Right renal cortex interstitium (tissue), 3 donors: Measurements from ENCODE around the gene TANC1. TPM values are rescaled to one million over a fixed set of nuclear protein-coding genes. Genes with fewer than 3 reads are reported as not detected.
A peak's percentile ranks its signal among the peaks of the same experiment; 100 is the strongest.

Experiments used
- DNase-seq, 3 donors: peaks; one replicate each; pipeline ENCODE4 v3.0.0-alpha.2; 2013; ENCODE audit warnings: low read depth in 3 of 3, low spot score in 2 of 3
- polyA plus RNA-seq, 3 donors: library from polyadenylated mRNA; unstranded; fragments of 120-200 nt; gene quantifications; one replicate each; pipeline ENCODE4 v1.2.1, GENCODE V29; 2013; ENCODE audit not compliant: insufficient read length in 3 of 3

Gene TANC1
- polyA plus RNA-seq, 3 donors = 47.0 to 55.6 (median 52.8) TPM

DNA sequence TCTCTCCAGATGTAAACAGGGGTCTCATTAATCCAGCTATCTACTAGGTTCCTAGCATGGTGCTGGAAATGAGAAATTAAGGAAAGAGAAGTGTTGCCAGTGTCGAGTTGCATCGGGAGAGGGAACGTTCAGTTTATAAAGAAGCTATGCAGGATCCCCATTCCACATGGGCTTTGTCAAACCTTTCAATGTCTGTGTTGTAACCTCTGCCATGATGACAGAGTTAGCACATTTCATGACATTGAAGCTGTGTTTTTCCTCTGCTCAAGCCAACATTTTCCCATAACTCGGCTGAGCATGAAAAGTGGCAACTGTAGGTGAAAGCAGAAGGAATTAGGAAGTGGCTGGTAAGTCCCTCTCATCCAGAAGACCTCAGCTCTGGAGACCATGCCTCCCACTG, 184.6 kb downstream of the TANC1 start:
- no peak for DNase-seq

DNA sequence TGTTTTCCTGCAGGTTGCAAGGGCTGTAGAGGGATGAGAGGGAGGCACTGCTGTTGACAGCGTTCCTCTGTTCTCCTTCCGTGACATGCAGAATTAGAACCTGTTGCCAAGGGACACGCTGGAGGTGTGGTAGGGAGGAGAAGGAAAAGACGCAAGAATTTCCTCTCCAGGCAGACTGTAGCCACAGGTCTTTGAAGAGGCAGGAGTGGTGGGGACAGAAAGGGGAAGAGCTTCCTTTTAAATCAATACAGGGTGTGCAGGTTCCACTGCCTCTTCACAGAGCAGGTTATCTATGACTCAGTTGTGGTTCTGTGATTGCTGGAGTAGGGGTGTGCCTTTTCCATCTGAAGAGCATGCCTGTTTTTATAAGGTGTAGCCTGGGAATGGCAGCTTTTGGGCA, 185.0 kb downstream of the TANC1 start:
- DNase-seq = no peak

DNA sequence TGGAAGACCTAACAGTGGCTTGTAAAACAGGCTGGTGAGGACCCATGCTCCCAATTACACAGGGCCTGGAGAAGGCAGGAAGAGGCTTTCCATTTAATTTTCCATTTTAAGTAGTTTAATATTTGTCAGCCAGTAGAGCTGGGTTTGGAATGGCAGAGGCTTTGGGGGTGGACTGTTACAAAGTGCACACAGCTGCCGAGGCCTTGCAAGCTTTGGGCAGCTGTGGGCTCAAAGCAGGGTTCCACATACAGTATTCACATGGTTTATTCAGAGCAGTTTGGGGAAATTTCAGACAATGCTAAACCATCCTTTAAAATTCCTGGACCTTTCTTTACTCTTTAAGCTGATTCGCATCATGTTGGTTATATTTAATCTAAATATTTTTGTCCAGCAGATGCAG, 185.5 kb downstream of the TANC1 start:
- DNase-seq = no peak

DNA sequence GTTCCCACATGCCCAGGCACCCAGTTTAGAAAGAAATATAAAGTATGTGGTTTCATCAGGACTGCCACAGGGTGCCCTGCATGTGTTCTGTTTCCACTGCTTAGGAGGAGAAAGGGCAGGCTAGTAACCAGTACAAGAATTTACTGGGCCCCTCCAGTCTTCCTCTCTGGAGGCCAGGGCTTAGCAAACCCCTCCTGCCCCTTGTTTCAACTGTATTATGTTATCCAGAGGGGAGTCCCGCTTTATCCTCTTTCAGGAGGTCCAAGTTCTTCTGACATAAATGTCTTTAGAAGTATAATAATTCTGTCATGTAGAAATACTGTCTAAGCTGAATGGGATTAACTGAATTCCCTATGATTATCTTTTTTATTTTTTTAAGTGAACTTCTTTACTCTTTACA, 185.9 kb downstream of the TANC1 start:
- DNase-seq = no peak

DNA sequence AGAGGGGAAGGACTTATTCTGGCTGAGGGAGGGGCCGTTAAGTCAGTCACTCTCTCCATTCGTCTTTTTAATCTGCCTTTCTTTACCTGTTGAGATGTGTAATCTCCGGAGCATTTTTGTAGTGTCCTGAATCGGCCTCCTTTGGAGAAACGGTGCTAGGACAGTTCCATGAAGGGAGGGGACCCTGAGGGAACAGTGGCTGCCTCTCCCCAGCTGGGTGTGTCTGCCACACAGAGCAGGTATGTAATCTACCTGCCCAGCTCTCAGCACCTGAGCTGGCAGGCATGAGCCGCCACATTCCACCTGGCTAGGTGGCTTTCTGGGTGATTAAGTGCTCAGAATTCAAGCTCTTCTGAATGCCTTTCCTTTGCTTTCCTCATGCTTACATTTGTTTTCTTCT, 186.9 kb downstream of the TANC1 start:
- DNase-seq = no peak

DNA sequence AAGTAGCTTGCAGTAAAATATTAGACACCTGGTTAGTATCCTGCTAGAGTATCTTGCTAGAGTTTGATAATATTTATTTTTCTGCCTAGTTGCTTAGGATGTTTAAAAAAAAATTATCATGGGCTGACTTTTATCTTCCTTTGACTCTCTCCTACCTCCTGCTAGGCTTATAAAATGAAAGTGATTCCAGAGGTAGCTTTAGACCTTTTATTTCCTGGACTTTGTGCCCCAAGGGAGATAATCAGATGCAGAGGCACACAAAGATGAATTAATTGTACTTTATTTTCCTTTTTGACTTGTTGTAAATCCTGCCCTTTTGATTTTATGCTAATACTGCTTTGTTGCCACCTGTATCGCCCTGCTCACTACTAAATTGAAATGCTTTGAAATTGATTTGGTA, 187.4 kb downstream of the TANC1 start:
- no peak for DNase-seq

DNA sequence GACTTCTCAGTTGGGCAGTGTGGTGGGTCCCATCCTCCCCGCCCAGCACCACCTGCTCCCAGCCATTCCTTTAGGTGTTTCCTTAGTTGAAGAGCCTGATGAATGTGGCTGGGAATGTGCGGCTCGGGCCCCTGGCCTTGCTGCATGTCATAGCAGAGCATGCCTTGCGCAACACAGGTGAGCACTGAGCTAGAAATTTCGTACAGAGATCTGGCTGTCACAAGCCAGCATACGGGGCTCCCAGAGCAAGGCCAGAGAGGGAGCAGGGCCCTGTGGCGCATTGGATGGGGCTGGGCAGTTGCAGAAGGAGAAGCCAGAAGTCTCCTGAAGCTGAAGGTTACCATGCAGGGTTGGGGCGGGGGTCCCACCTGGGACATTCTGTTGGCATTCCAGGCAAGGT, 188.4 kb downstream of the TANC1 start:
- DNase-seq = no peak

DNA sequence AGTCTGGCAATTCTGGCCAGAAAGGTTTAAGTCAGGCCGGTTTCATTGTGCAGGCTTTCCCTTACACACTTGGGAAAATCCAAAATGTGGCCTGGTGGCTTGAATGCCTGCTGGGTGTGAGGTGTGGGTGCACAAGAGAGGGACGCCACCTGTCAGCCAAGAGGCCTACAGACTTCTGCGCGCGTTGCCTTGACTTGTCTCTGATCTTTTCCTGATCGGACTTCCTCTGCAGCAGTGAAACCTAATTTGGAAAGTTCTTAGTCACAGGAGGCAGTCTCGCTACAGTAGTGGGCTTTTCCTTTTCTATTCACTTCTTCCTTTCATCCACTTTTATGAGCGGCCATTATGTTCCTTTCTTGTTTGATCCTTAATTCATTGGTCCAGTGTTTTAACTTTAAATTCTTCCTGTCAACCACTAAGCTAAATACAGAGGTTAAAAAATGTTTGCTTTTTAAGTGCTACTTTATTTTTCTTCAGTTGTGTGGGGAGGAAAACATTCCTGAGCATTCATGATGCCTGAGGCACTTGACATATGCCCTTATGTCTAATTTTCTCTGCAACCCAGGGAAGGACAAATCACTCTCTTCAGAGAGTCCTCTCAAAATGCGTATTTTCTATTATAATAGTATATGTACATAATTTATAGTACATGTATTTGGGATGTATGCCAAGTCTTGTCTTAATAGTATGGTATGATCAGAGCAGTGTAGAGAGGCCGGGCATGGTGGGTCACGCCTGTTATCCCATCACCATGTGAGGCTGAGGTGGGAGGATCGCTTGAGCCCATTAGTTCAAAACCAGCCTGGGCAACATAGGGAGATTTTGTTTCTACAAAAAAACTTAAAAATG, 189.1 kb downstream of the TANC1 start:
- no peak for DNase-seq

DNA sequence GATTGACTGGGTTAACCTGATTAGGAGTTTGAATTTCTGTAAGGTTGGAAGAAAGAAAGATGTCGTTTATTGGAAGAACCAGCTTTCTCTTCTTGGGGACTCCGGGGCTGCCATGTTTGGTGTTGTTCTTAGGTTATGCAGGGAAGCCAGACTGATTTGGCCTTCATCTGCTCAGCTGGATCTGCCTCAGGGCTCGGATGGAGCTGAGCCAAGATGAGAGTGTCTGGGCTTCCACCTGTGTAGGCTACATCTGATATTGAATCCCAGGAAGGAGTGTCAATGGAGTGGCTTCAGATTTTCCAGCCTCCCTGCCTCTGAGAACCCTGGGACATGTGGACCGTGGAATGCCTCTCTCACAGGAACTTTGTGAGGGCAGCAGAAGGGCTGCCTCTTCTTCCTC, 192.0 kb downstream of the TANC1 start:
- DNase-seq = no peak

DNA sequence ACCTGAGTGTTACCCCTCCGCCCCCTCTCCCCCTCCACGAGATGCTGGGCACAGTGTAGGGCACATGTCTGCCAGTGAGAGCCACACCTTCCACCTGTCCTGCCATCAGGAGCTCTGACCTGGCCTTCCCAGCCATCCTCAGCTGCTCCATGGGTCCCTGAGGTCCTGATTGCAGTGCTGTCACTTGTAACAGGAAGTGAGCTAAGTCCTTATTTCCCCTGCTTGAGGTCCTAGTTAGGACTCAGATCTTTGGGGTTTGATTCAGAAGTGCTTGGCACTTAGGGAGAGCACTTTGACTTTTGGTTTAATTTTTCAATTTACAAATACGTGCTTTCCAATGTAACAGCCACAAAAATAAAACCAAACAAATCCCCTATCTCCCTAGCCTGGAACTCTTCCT, 192.5 kb downstream of the TANC1 start:
- no peak for DNase-seq

DNA sequence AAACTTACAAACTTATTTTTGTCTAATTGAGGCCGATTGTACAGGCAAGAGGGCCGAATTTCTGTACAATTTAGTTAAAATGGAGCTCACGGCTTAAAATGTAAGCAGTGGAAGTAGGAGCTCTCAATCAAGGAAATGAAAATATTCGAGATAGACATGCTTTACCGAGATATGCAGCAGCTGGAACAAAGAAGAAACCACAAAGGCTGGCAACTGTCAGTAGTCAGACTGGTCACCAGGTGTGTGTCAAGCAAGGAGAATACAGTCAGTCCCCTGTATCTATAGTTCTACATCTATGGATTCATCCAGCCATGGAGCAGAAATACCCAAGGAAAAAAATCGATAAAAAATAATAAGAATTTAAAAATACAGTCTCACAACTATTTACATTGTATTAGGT, 195.5 kb downstream of the TANC1 start:
- DNase-seq = no peak

DNA sequence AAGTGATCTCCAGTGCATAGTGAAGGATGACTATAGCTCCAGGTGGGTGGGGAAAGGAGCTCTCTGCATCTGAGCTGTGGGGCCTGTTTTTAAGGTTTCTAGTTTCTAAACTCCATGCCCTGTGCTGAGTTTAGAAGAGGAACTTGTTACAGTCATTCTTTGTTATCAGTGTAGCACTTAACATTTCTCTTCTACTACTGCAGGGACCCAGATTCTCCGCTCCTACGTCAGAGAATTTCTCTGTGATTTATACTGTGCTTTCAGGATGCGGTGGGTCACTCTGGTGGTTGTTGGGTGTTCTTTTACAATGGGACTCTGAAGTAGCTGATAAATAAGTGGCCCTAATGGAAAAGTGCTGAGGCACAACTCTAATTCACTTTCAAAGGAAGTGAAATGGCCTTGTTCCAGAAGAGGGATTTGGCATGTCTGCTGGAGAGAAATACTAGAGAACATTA, 196.0 kb downstream of the TANC1 start:
- no peak for DNase-seq

DNA sequence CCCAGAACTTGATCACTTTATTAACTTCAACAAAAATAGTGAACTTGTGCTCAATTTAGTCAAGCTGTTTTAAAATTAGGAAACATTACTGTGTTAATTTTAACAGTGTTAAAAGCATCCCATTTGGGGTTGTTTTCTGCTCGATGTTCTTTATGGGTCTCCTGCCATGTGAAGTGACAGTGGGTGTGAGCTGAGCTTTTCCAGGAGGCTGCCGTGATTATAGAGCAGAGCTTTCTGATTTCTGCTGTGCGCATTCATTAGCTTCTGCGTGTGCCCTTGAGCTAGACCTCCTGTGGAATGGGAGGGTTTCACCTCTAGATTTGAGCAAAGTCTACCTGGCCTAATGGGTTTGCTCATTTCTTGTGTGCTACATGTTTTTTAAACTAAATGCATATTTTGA, 196.6 kb downstream of the TANC1 start:
- no peak for DNase-seq

DNA sequence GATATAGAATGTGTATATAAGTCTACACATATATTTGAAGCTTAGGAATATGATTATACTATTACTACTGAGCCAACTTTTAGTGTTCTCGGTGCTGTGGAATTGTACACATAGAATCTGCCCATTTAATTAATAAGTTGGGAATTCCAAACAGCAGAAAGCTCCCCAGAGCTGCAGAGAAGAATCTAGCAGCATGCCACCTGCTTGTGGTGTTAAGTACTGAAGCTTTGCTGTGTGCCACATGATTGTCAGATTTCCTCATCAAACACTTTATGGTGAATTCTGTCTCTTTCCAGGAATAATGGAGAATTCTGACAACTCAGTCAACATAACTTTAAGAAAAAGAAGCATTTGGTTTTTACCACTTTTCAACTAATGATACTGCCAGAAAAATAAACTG, 200.3 kb downstream of the TANC1 start:
- no peak for DNase-seq

DNA sequence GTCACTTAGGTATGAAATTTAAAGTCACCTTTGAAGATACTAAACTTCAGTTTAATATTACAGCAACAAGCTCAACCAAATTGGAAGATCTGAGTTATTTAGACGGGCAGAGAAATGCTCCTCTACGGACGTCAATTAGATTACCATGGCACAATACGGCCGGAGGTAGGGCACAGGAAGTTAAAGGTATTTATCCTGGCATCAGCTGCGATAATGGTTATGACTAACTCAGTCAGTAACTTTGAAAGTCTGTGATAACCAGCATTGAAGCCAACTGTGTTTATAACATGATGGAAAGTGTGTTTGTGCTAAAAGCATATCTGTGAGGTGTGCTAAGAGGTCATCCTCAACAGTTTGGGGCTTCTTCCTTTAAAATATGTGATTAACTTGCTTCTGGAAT, 200.7 kb downstream of the TANC1 start:
- no peak for DNase-seq

DNA sequence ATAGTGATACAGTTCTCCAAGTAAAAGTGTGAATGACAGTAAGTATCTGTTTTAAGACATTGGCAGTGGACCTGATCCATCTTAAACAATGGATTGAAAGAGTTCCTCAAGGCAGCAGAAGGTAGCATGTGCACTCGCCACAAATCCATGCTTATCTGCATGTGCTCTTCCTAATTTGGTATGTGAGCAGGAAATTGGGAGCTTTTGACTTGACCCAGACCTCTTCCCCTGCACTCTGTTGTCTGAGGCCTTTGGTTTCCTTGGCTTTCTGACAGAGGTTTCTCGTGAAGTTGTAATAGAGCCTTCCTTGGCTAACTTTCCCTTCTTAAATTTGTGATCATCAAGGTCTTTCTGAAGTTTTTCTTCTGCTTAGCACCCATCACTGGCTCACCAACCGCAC, 204.0 kb downstream of the TANC1 start:
- DNase-seq = no peak

DNA sequence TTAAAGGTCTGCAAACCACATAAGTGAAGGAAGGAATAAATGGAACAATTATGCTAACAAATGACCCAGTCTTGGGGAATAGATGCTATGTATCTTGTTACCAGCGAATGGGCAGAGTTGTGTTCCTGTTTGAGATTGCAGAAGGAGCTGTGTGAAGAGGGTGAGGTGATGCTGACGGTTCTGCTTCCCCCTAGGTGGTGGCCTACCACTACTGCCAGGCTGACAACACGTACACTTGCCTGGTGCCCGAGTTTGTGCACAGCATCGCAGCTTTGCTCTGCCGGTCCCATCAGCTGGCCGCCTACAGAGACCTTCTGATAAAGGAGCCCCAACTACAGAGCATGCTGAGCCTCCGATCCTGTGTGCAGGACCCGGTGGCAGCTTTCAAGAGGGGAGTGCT, 206.3 kb downstream of the TANC1 start:
- DNase-seq = no peak

DNA sequence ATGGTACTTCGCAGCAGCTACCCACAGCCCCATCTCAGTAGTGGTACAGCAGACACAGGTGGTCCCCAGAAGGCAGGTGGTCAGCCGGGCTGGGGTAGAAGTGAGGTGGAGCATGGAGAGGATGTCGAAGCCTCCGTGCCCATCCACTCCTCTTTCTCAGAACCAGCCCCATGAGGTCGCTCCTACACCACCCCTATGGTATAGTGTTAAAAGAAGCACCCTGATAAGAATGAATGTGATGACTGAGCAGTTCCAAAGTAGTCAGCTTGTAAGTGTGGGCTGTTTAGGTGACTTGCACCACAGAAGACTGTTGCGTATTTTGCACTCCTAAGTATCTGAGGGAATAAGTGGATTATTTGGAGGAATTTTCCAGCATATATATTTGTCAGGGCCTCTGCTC, 206.7 kb downstream of the TANC1 start:
- no peak for DNase-seq

DNA sequence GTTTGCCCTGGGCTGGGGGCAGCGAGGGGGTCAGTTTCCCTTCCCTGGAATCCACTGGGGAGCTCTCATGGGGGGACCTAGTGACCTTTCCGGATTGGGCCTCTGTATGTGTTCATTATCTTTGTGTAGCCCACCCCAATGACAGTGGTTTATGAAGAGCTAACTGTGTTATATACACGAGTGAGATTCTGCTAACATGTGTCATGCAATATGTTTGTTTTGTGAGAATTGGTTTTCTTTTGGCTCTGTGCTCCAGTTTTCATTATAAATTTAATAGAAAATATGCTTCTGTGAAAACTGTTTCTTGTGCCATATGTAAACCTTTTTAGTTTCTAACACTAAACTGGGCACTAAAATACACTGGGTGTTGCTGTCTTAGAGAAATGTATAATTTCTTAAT, 207.5 kb downstream of the TANC1 start:
- no peak for DNase-seq

DNA sequence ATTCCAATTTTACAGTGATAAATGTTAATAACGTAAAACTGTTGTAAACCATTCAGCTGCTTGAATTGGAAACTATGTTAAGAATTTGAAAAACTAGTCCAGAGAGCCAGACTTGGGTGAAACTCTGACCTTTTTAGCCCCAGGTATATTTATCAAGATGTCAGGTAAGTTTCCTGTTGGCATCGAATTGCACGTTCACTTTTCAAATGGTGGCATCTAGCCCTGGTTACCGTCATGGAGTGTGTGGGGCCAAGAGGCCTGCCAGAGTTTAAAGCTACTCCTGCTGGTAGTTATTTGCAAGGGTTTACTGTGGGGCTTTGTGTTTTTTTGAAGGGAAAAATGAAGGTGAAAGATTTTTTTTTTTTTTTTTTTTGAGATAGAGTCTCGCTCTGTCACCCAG, 208.1 kb downstream of the TANC1 start:
- DNase-seq = peak in 1 of 3 donors; percentile 40

DNA sequence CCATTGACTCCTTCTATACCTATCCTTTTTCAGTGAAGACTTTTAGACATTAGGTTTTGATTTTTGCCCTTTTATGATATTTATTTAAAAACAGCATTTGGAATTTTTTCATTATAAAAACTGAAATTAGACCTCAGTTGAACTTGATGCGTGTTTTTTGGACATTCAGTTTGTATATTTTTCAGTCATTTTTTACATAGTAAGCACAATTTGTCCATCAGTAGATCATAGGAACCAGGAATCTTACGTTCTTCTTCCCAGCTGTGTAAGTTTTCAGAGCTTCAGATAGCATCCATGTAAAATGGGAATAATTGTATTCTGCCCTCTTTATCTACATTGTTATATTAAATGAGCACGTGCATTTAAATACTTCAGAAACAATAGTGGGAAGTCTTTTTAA, 208.9 kb downstream of the TANC1 start:
- no peak for DNase-seq

DNA sequence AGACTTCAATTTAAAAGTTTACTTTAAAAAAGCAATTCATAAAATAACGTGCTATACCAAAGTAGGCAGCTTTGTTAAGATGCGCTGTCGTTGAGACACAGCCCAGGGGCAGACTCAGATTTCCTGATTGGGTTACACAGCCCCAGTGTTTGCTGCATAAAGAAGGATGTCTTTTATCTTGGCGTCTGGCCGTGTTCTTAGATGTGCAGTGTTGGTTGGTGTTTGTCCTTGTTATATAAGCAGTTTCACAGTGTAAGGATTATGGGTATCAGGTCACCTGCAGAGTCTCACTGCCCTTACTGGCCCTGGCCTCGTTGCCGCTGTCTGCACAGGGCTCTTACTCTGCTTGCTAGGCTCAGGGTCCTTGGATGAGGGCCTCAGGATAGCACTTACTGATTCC, 209.5 kb downstream of the TANC1 start:
- no peak for DNase-seq

DNA sequence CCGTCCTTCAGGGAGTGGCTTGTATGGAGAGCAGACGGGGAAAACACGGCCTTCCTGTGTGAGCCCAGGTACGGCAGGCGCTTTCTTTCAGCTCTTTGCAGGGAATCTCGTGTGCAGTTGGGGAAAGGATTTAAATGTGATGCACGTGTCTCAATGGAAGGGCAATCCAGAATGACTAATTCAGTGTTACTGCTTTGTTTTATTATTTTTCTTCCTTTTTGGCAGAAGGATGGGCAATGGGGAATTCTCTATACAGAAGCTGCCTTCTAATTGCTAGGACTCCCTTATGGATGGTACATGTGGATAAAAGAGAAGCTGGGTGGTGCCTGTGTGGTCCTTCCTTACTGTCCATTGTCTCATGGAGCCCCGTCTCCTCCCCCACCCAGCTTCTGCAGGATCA, 210.7 kb downstream of the TANC1 start:
- no peak for DNase-seq
